OCI-LY3 (cell line): ENCODE measurements around the gene BHMT.

ENCODE experiments used
- CTCF ChIP-seq: fragments of 200-600, 300-600 bp; sonication (generic); IDR thresholded peaks from 2 replicates; pipeline ENCODE4 v1.5.1; 2014; ENCODE audit warnings: antibody characterized with exemption, low read length, low read depth
- EZH2phosphoT487 ChIP-seq: fragments of 200-600 bp; shearing (Covaris generic); IDR thresholded peaks from 2 replicates; pipeline ENCODE4 v1.6.1; 2018; ENCODE audit warnings: antibody characterized with exemption, mixed run types, low read depth

GRCh38 chr5:79147076-79147475 lies 35.5 kb downstream of the BHMT start:
- TF ChIP-seq CTCF, result no peak
- TF ChIP-seq EZH2phosphoT487, result no peak
